ELF-1 (cell line): Measurements from ENCODE around the gene CYB5A.

Experiments
- DNase-seq: peaks from one replicate; pipeline ENCODE4 v3.0.0-alpha.2; 2016; ENCODE audit warnings: low read depth, low spot score

The CYB5A gene

DNA sequence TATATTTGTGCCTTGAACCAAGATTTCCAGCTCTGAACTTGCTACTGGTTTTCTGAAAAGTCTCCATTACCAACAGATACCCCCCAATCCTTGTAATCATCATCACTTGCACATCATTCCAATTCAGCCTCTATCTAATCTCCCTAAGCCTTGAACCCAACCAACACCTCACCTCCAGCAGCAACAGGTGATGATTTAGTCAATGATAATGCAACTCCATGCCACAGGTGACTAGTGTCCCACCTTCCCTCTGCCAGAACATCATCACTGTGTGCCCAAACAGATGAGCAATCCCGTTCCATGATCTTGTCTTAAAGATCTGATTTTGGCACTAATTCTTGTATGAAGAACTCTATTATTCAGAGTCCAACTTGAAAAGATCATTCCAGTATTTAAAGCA lies 75.9 kb downstream of the CYB5A start:
- no peak for DNase-seq

GRCh38 chr18:74213429-74213828 lies 78.3 kb downstream of the CYB5A start:
- no peak for DNase-seq

GRCh38 chr18:74204526-74205152 lies 87.1 kb downstream of the CYB5A start:
- no peak for DNase-seq

DNA sequence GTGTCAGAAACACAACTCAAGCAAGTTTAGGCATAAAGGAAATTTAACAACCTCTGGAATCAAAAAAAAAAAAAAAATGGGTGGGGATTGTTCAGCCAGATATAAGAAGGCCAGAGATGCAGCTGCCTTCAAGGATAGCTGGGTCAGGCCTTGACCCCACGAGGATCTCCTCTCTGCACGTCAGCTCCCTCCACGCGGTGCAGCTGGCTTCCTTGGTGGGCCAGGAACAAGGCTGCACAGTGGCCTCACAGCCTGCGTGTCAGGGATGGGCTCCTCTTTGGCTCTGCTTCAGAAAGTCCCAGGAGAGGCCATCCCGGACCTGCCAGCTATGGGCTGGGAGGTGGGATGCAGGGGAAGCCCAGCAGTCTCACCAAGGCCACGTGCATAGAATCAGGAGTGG lies 88.0 kb downstream of the CYB5A start:
- DNase-seq: no peak
